ENCODE results near the gene SH3BP5L. TPM values are rescaled to one million over a fixed set of nuclear protein-coding genes. Genes with fewer than 3 reads are reported as not detected.

Gene SH3BP5L
- total and polyA plus RNA-seq, 2 of the 8 experiments (the other 6 are each of a cell fraction or from before 2014, with no cell fraction given): 20.2 to 28.4 TPM

GRCh38 chr1:248800459-248800858 lies 25.3 kb downstream of the SH3BP5L start:
- H4K5ac ChIP-seq (ENCODE audit: insufficient read length, low read depth, low read length): no peak overlapping the region
- H4K20me1 ChIP-seq (replicated peaks in 1 of 2; ENCODE audit: control insufficient read depth in 1 of 2, insufficient read depth in 2 of 2, low read length in 2 of 2): no peaks in the 10 kb centered on the region
- H3K27ac ChIP-seq (ENCODE audit: low read depth, low read length): no peak overlapping the region
- H2BK5ac ChIP-seq (ENCODE audit: low read depth, low read length): no peak overlapping the region
- H3K14ac ChIP-seq (ENCODE audit: insufficient read length): no peak overlapping the region
- H3K56ac ChIP-seq (replicated peaks; ENCODE audit: insufficient read length, low read depth, low read length): no peak overlapping the region
- no peak overlapping the region for H3K4me3 ChIP-seq (ENCODE audit: extremely low read depth in 1 of 4, insufficient read depth in 2 of 4, low read depth in 3 of 4, low read length in 4 of 4)
- 82% methylated on average over 3 of the region's 3 CpGs; no CpG with 5 or more reads in 1 of the 2 experiments for WGBS, 2 experiments (ENCODE audit: extremely low coverage in 1 of 2, insufficient coverage in 1 of 2, insufficient read length in 1 of 2, insufficient replicate concordance in 2 of 2, low coverage in 1 of 2, low lambda C conversion rate in 2 of 2, missing lambda C conversion rate in 1 of 2)
- H2BK15ac ChIP-seq (ENCODE audit: low read length): no peak overlapping the region
- H2AFZ ChIP-seq (ENCODE audit: low read length): no peak overlapping the region
- H3K9me3 ChIP-seq (ENCODE audit: insufficient read depth in 2 of 2, low read depth in 1 of 2, low read length in 1 of 2): peaks cover 41 to 65% of the 10 kb centered on the region in 2 experiments
- H3K9ac ChIP-seq (replicated peaks in 1 of 4; ENCODE audit: extremely low read depth in 1 of 4, low read depth in 3 of 4, low read length in 3 of 4): no peak overlapping the region
- H2BK20ac ChIP-seq (ENCODE audit: low read length): no peak overlapping the region
- TF ChIP-seq SP2 (IDR thresholded peaks at IDR 0.05; ENCODE audit: low read length) (no peak), RAD21 (IDR thresholded peaks at IDR 0.05 in 1 of 2, conservative IDR thresholded peaks at IDR 0.05 in 1 of 2; ENCODE audit: low read depth in 2 of 2, low read length in 2 of 2) (no peak), SIRT6 (IDR thresholded peaks at IDR 0.05; ENCODE audit: low read length) (no peak), CTBP2 (IDR thresholded peaks at IDR 0.05; ENCODE audit: borderline replicate concordance, insufficient read depth, insufficient read length, low read length) (no peak), ATF3 (IDR thresholded peaks at IDR 0.05; ENCODE audit: insufficient read depth, low read depth, low read length) (no peak), ATF2 (IDR thresholded peaks at IDR 0.05; ENCODE audit: low read length) (no peak)
- H2BK12ac ChIP-seq (ENCODE audit: low read depth, low read length): no peak overlapping the region
- no peak overlapping the region for H3K23ac ChIP-seq (ENCODE audit: insufficient read length)
- no peaks in the 10 kb centered on the region for H3K79me2 ChIP-seq (ENCODE audit: control insufficient read depth in 1 of 2, insufficient read depth in 2 of 2, low read length in 2 of 2)
- H3K4ac ChIP-seq (replicated peaks; ENCODE audit: insufficient read length, low read depth, low read length): no peak overlapping the region
- H2BK120ac ChIP-seq (replicated peaks; ENCODE audit: low read depth, low read length): no peak overlapping the region
- no peaks in the 10 kb centered on the region for H3K23me2 ChIP-seq (ENCODE audit: low read depth, low read length)
- no peak overlapping the region for H4K91ac ChIP-seq (replicated peaks; ENCODE audit: insufficient read length, low read length)
- no peak overlapping the region for H2AK5ac ChIP-seq (ENCODE audit: low read depth, low read length)
- no peaks in the 10 kb centered on the region for H3K36me3 ChIP-seq (ENCODE audit: control insufficient read depth in 2 of 4, insufficient read depth in 4 of 4, low read length in 3 of 4)
- H3K4me1 ChIP-seq (replicated peaks in 1 of 4; ENCODE audit: control insufficient read depth in 3 of 4, insufficient read depth in 4 of 4, low read length in 3 of 4): no peaks in the 10 kb centered on the region
- H3K79me1 ChIP-seq (ENCODE audit: low read depth, low read length): no peaks in the 10 kb centered on the region
- no peak overlapping the region for H3K4me2 ChIP-seq (ENCODE audit: insufficient read depth in 1 of 2, low read depth in 2 of 2, low read length in 2 of 2)
- FAIRE-seq (no peak), DNase-seq (ENCODE audit: low read depth in 1 of 2, low spot score in 2 of 2) (no peak)
- no peaks in the 10 kb centered on the region for H3K27me3 ChIP-seq (replicated peaks in 1 of 4; ENCODE audit: control insufficient read depth in 3 of 4, extremely low read depth in 1 of 4, insufficient read depth in 3 of 4, low read length in 3 of 4)
- H4K8ac ChIP-seq (ENCODE audit: extremely low read depth, insufficient read depth, low read length): no peak overlapping the region
- ChIA-PET POLR2A (ENCODE audit: partially characterized antibody) (no interaction called here), CTCF (ENCODE audit: partially characterized antibody) (no interaction called here)
- no peak overlapping the region for H3K18ac ChIP-seq (ENCODE audit: extremely low read depth, low read length)

Data from H1 (cell line).